Measurements from ENCODE around the gene TSGA10IP. TPM values are rescaled to one million over a fixed set of nuclear protein-coding genes. Genes with fewer than 3 reads are reported as not detected.
A peak's percentile ranks its signal among the peaks of the same experiment; 100 is the strongest.

The TSGA10IP gene
- total RNA-seq, 2 experiments from 2014 or later, result not detected

- ATAC-seq, result peak; percentile 65
- H3K27ac Mint-ChIP-seq, result peak within 1 kb of the TSS; percentile 91
- H3K4me3 Mint-ChIP-seq, result peak within 1 kb of the TSS; percentile 94
- ChIA-PET CTCF (interaction anchor here (0.6 to 2.1 kb wide), 8 partner anchors 9 to 126 kb away, joined by 3 to 22 read pairs (median 6); partner anchors contain the start of genes CCDC85B, FIBP and FOSL1), POLR2A (interaction anchor here (0.6 to 2.3 kb wide), 10 partner anchors 9 to 59 kb away, joined by 3 to 18 read pairs (median 3); partner anchors contain the start of gene CCDC85B)
- H3K4me1 Mint-ChIP-seq (ENCODE audit: low read depth), result peaks cover 44% of the 10 kb centered on the region
- DNase-seq, result no peak
- no peaks in the 10 kb centered on the region for H3K9me3 Mint-ChIP-seq (ENCODE audit: insufficient read depth)
- peaks cover 39% of the 10 kb centered on the region for H3K36me3 Mint-ChIP-seq (ENCODE audit: low read depth)
- no peaks in the 10 kb centered on the region for H3K27me3 Mint-ChIP-seq (ENCODE audit: low read depth)
Observed at GRCh38 chr11:65918211-65919140, 26.8 kb upstream of the TSGA10IP start, which contains the start of gene C11orf68. C11orf68 (minus strand) TSS chr11:65919062; CDS start chr11:65919031, 31 bp downstream.

GRCh38 chr11:65919141-65919572 lies 26.1 kb upstream of the TSGA10IP start, which contains the start of gene DRAP1:
DRAP1 (plus strand) TSS chr11:65919426; CDS start chr11:65919502, 76 bp downstream.
- ATAC-seq, result peak; percentile 95
- POLR2A ChIA-PET, result interaction anchor here (1.2 to 2.3 kb wide), 5 partner anchors 9 to 60 kb away, joined by 3 to 18 read pairs (median 7); partner anchors contain the start of gene CCDC85B
- Mint-ChIP-seq H3K27me3 (ENCODE audit: low read depth) (no peaks in the 10 kb centered on the region), H3K36me3 (ENCODE audit: low read depth) (peaks cover 43% of the 10 kb centered on the region), H3K4me3 (peak within 1 kb of the TSS; percentile 94), H3K9me3 (ENCODE audit: insufficient read depth) (no peaks in the 10 kb centered on the region), H3K27ac (peak within 1 kb of the TSS; percentile 91), H3K4me1 (ENCODE audit: low read depth) (peaks cover 44% of the 10 kb centered on the region)
- peak; percentile 99 for DNase-seq
- CTCF ChIA-PET, result interaction anchor here (1.5 to 2.1 kb wide), 4 partner anchors 10 to 34 kb away, joined by 6 to 22 read pairs (median 8); partner anchors contain the start of genes CCDC85B and FIBP

- H3K27me3 Mint-ChIP-seq (ENCODE audit: low read depth), result no peaks in the 10 kb centered on the region
Observed at GRCh38 chr11:65919573-65920371, 25.5 kb upstream of the TSGA10IP start.

GRCh38 chr11:65920372-65920802 lies 24.9 kb upstream of the TSGA10IP start:
- POLR2A ChIA-PET, result interaction anchor here (0.9 to 1.4 kb wide), 4 partner anchors 11 to 61 kb away, joined by 3 to 5 read pairs (median 3); partner anchors contain the start of genes CCDC85B and FIBP
- ATAC-seq, result no peak
- Mint-ChIP-seq H3K27ac (peak overlapping the region; percentile 91), H3K9me3 (ENCODE audit: insufficient read depth) (no peaks in the 10 kb centered on the region), H3K4me1 (ENCODE audit: low read depth) (peaks cover 46% of the 10 kb centered on the region), H3K4me3 (peak overlapping the region; percentile 94), H3K36me3 (ENCODE audit: low read depth) (peaks cover 47% of the 10 kb centered on the region), H3K27me3 (ENCODE audit: low read depth) (no peaks in the 10 kb centered on the region)
- no peak for DNase-seq
- CTCF ChIA-PET, result interaction anchor here (1.2 to 1.7 kb wide), 2 partner anchors 16 to 33 kb away, joined by 3 to 6 read pairs; partner anchors contain the start of gene FIBP

More at GRCh38 chr11:65919573-65920371, 25.5 kb upstream of the TSGA10IP start:
- peak overlapping the region; percentile 91 for H3K27ac Mint-ChIP-seq
- H3K9me3 Mint-ChIP-seq (ENCODE audit: insufficient read depth), result no peaks in the 10 kb centered on the region
- H3K36me3 Mint-ChIP-seq (ENCODE audit: low read depth), result peaks cover 46% of the 10 kb centered on the region
- peak overlapping the region; percentile 94 for H3K4me3 Mint-ChIP-seq
- H3K4me1 Mint-ChIP-seq (ENCODE audit: low read depth), result peaks cover 44% of the 10 kb centered on the region
- ATAC-seq (peak; percentile 52), DNase-seq (peak; percentile 71)
- ChIA-PET CTCF (interaction anchor here (1.2 to 1.7 kb wide), 2 partner anchors 17 to 32 kb away, joined by 3 to 6 read pairs; partner anchors contain the start of gene FIBP), POLR2A (interaction anchor here (0.9 to 1.4 kb wide), 4 partner anchors 12 to 60 kb away, joined by 3 to 5 read pairs (median 3); partner anchors contain the start of genes CCDC85B and FIBP)

- Mint-ChIP-seq H3K4me3 (peak overlapping the region; percentile 94), H3K4me1 (ENCODE audit: low read depth) (peaks cover 45% of the 10 kb centered on the region), H3K27ac (peak overlapping the region; percentile 91), H3K9me3 (ENCODE audit: insufficient read depth) (no peaks in the 10 kb centered on the region), H3K27me3 (ENCODE audit: low read depth) (no peaks in the 10 kb centered on the region), H3K36me3 (ENCODE audit: low read depth) (peaks cover 47% of the 10 kb centered on the region)
- DNase-seq, result no peak
- POLR2A ChIA-PET, result interaction anchor here (0.7 to 1.0 kb wide), 2 partner anchors 31 kb away, joined by 3 read pairs; partner anchors contain the start of gene CCDC85B
- CTCF ChIA-PET, result interaction anchor here (1.2 to 2.4 kb wide), 3 partner anchors 15 to 36 kb away, joined by 3 to 10 read pairs (median 6); partner anchors contain the start of gene FIBP
- no peak for ATAC-seq
Observed at GRCh38 chr11:65921033-65921555, 24.2 kb upstream of the TSGA10IP start.

GRCh38 chr11:65921876-65922275 lies 23.4 kb upstream of the TSGA10IP start:
- Mint-ChIP-seq H3K9me3 (ENCODE audit: insufficient read depth) (no peaks in the 10 kb centered on the region), H3K27ac (peak overlapping the region; percentile 61), H3K4me1 (ENCODE audit: low read depth) (peaks cover 41% of the 10 kb centered on the region), H3K36me3 (ENCODE audit: low read depth) (peaks cover 40% of the 10 kb centered on the region), H3K4me3 (peak overlapping the region; percentile 43), H3K27me3 (ENCODE audit: low read depth) (no peaks in the 10 kb centered on the region)
- no peak for ATAC-seq
- no peak for DNase-seq
- POLR2A ChIA-PET, result interaction anchor here (0.7 to 1.2 kb wide), 2 partner anchors 11 to 32 kb away, joined by 3 to 4 read pairs; partner anchors contain the start of gene CCDC85B
- CTCF ChIA-PET, result interaction anchor here (1.1 to 2.4 kb wide), 2 partner anchors 33 to 37 kb away, joined by 7 to 10 read pairs; partner anchors contain the start of gene FIBP

- H3K27me3 Mint-ChIP-seq (ENCODE audit: low read depth), result no peaks in the 10 kb centered on the region
- ATAC-seq, result no peak
- peak overlapping the region; percentile 71 for H3K27ac Mint-ChIP-seq
- peak overlapping the region; percentile 43 for H3K4me3 Mint-ChIP-seq
- no peak for DNase-seq
- no peaks in the 10 kb centered on the region for H3K9me3 Mint-ChIP-seq (ENCODE audit: insufficient read depth)
- peaks cover 37% of the 10 kb centered on the region for H3K36me3 Mint-ChIP-seq (ENCODE audit: low read depth)
- peaks cover 42% of the 10 kb centered on the region for H3K4me1 Mint-ChIP-seq (ENCODE audit: low read depth)
- POLR2A ChIA-PET, result interaction anchor here (0.9 to 1.2 kb wide), 3 partner anchors 8 to 45 kb away, joined by 4 read pairs; no protein-coding TSS in a partner anchor
- CTCF ChIA-PET, result interaction anchor here (0.7 to 2.4 kb wide), 3 partner anchors 32 to 38 kb away, joined by 4 to 10 read pairs (median 7); partner anchors contain the start of genes CCDC85B and FIBP
Observed at GRCh38 chr11:65922565-65922964, 22.7 kb upstream of the TSGA10IP start.

- no peak for ATAC-seq
- Mint-ChIP-seq H3K9me3 (ENCODE audit: insufficient read depth) (no peaks in the 10 kb centered on the region), H3K36me3 (ENCODE audit: low read depth) (peaks cover 40% of the 10 kb centered on the region), H3K4me3 (no peak overlapping the region), H3K27ac (peak overlapping the region; percentile 37), H3K4me1 (ENCODE audit: low read depth) (peaks cover 58% of the 10 kb centered on the region), H3K27me3 (ENCODE audit: low read depth) (no peaks in the 10 kb centered on the region)
- DNase-seq, result no peak
- CTCF ChIA-PET, result interaction anchor here (4.3 kb wide), 1 partner anchor 36 kb away, joined by 33 read pairs; the partner anchor contains the start of genes CCDC85B and FIBP
- POLR2A ChIA-PET, result interaction anchor here (0.6 to 0.9 kb wide), 2 partner anchors 10 to 11 kb away, joined by 3 read pairs; no protein-coding TSS in a partner anchor
Observed at GRCh38 chr11:65925397-65925796, 19.9 kb upstream of the TSGA10IP start.

- Mint-ChIP-seq H3K9me3 (ENCODE audit: insufficient read depth) (no peaks in the 10 kb centered on the region), H3K36me3 (ENCODE audit: low read depth) (peaks cover 25% of the 10 kb centered on the region), H3K27ac (peak overlapping the region; percentile 96), H3K4me1 (ENCODE audit: low read depth) (peaks cover 61% of the 10 kb centered on the region), H3K27me3 (ENCODE audit: low read depth) (no peaks in the 10 kb centered on the region), H3K4me3 (peak overlapping the region; percentile 73)
- ATAC-seq, result peak; percentile 89
- peak; percentile 93 for DNase-seq
- CTCF ChIA-PET, result interaction anchor here (0.9 to 4.3 kb wide), 10 partner anchors 15 to 216 kb away, joined by 3 to 33 read pairs (median 4); partner anchors contain the start of genes CCDC85B, FIBP, KAT5 and MUS81
- POLR2A ChIA-PET, result interaction anchor here (0.6 to 1.3 kb wide), 18 partner anchors 9 to 118 kb away, joined by 3 to 7 read pairs (median 3); partner anchors contain the start of genes BANF1, C11orf68, CCDC85B and CFL1
Observed at GRCh38 chr11:65927904-65928397, 17.3 kb upstream of the TSGA10IP start.
